Endothelial cell of umbilical vein (primary cell): ENCODE data around the gene TP53TG5. TPM values are rescaled to one million over a fixed set of nuclear protein-coding genes. Genes with fewer than 3 reads are reported as not detected.

Experiments
- BruUV-seq: library from RNA; stranded (reverse); fragments of 400-500 nt; replicated peaks from 2 replicates; lab custom pipeline; 2021; lab: Mats Ljungman, UMichigan
- CTCF ChIA-PET: fragments of 300-600, 350-600 bp; sonication (Branson Sonifier 250); formaldehyde crosslinking; loops from one replicate; lab custom pipeline; 2021; ENCODE audit warnings: antibody characterized with exemption, inconsistent platforms; lab: Charles Lee
- POLR2A ChIA-PET: fragments of 300-600, 350-600 bp; sonication (Branson Sonifier 250); formaldehyde crosslinking; loops from one replicate; lab custom pipeline; 2021; ENCODE audit warnings: antibody characterized with exemption, inconsistent platforms; lab: Charles Lee
- DNase-seq: peaks from one replicate; pipeline ENCODE4 v3.0.0-alpha.2; 2011; ENCODE audit warnings: low read depth, low spot score
- FAIRE-seq: peaks from 2 replicates; lab custom pipeline; 2011; peaks lifted over from hg19 to GRCh38; lab: Jason Lieb, UNC
- H2AFZ ChIP-seq: 2 replicates; pipeline ENCODE4 v1.6.0; 2012; ENCODE audit warnings: low read depth, low read length, control low read depth, inconsistent platforms
- H3K27ac ChIP-seq: 2 replicates; pipeline ENCODE4 v1.5.1; 2011; ENCODE audit warnings: low read depth, mild to moderate bottlenecking, control low read depth, low read length, moderate library complexity; ENCODE audit not compliant: insufficient read depth
- H3K27me3 ChIP-seq, 2 experiments: 2 replicates each; pipeline versions ENCODE4 v1.6.0 to v1.6.1; 2011; ENCODE audit warnings: low read length in 2 of 2, mixed read lengths in 1 of 2; ENCODE audit not compliant: control insufficient read depth in 2 of 2, insufficient read depth in 2 of 2
- H3K36me3 ChIP-seq, 2 experiments: 2 replicates in 1 of 2; 3 replicates in 1 of 2; pipeline ENCODE4 v1.5.1; 2011; ENCODE audit warnings: low read length in 2 of 2, mild to moderate bottlenecking in 1 of 2, moderate library complexity in 1 of 2; ENCODE audit not compliant: control insufficient read depth in 2 of 2, insufficient read depth in 2 of 2; ENCODE audit errors: extremely low read depth in 1 of 2
- H3K4me1 ChIP-seq: 3 replicates; pipeline ENCODE4 v1.5.1; 2011; ENCODE audit warnings: mild to moderate bottlenecking, low read length; ENCODE audit not compliant: control insufficient read depth, insufficient read depth; ENCODE audit errors: extremely low read depth
- H3K4me2 ChIP-seq: 2 replicates; pipeline ENCODE4 v1.6.1; 2011; ENCODE audit warnings: low read length, control low read depth, mixed read lengths; ENCODE audit not compliant: insufficient read depth
- H3K4me3 ChIP-seq, 3 experiments: fragments of 200-600 bp in 1 of 3; sonication (generic), shearing (Covaris generic) in 1 of 3; replicated peaks in 1 of 3; 2 replicates each; pipeline ENCODE4 v1.5.1; 2011 to 2016; ENCODE audit warnings: control low read depth in 3 of 3, low read length in 3 of 3, mild to moderate bottlenecking in 2 of 3, inconsistent platforms in 1 of 3, low read depth in 1 of 3, moderate library complexity in 1 of 3; ENCODE audit not compliant: insufficient read depth in 1 of 3
- H3K79me2 ChIP-seq: 2 replicates; pipeline ENCODE4 v1.6.0; 2012; ENCODE audit warnings: low read length, inconsistent platforms; ENCODE audit not compliant: control insufficient read depth, insufficient read depth
- H3K9ac ChIP-seq: replicated peaks from 2 replicates; pipeline ENCODE3; 2011; ENCODE audit warnings: low read length, control low read depth; ENCODE audit not compliant: insufficient read depth; ENCODE audit errors: extremely low read depth
- H3K9me1 ChIP-seq: replicated peaks from 3 replicates; pipeline ENCODE4 v1.6.0; 2011; ENCODE audit warnings: mild to moderate bottlenecking, low read length; ENCODE audit not compliant: control insufficient read depth, insufficient read depth; ENCODE audit errors: extremely low read depth
- H3K9me3 ChIP-seq: replicated peaks from 2 replicates; pipeline ENCODE4 v1.5.1; 2012; ENCODE audit warnings: low read length, inconsistent platforms; ENCODE audit not compliant: control insufficient read depth, insufficient read depth
- H4K20me1 ChIP-seq: replicated peaks from 2 replicates; pipeline ENCODE3; 2011; ENCODE audit warnings: mild to moderate bottlenecking, low read length; ENCODE audit not compliant: control insufficient read depth, insufficient read depth; ENCODE audit errors: extremely low read depth
- EZH2 ChIP-seq: IDR thresholded peaks from 2 replicates; pipeline ENCODE4 v1.6.1; 2012; ENCODE audit warnings: borderline replicate concordance, low read depth, mild to moderate bottlenecking, moderate library complexity, low read length, inconsistent platforms; ENCODE audit not compliant: severe bottlenecking
- GATA2 ChIP-seq: IDR thresholded peaks from 2 replicates; pipeline ENCODE4 v1.7.0; 2011; ENCODE audit warnings: low read depth, mild to moderate bottlenecking, moderate library complexity, mixed read lengths, low read length; ENCODE audit not compliant: insufficient read length, insufficient read depth
- JUN ChIP-seq: IDR thresholded peaks from 2 replicates; pipeline ENCODE4 v1.6.1; 2011; ENCODE audit warnings: borderline replicate concordance, low read depth; ENCODE audit not compliant: insufficient read length, insufficient read depth
- MYC ChIP-seq: IDR thresholded peaks from one replicate; pipeline ENCODE4 v1.6.1; 2011; ENCODE audit warnings: mild to moderate bottlenecking, low read depth, low read length
- POLR2AphosphoS5 ChIP-seq: IDR thresholded peaks from 2 replicates; pipeline ENCODE4 v1.6.1; 2012; ENCODE audit warnings: low read depth, mild to moderate bottlenecking, control low read depth, low read length, moderate library complexity; ENCODE audit not compliant: insufficient read depth
- dilution Hi-C: fragments of 300-500 bp; cut with MboI; formaldehyde crosslinking; loops from one replicate; pipeline ENCODE4 v1.15.0; 2019; ENCODE audit warnings: low sequenced_read_pairs; ENCODE audit not compliant: extremely low pct_ligation_motif_present
- intact Hi-C: fragments of 100-400 bp; cut with micrococcal nuclease; formaldehyde crosslinking; loops from one replicate; pipeline ENCODE4 v1.10.0; 2022
- polyA plus RNA-seq, 4 experiments: library from polyadenylated mRNA; depleted of rRNA in 3 of 4; stranded (reverse) in 3 of 4; unstranded in 1 of 4; fragments of >200 nt; gene quantifications; 2 replicates each; pipeline versions ENCODE4 v1.2.1 to v1.2.3, GENCODE V29; 2011 to 2012; ENCODE audit warnings: missing spikeins in 1 of 4
- total RNA-seq: library from RNA; stranded (reverse); gene quantifications from 2 replicates; pipeline ENCODE4 v1.2.3, GENCODE V29; 2021
- TF ChIP-seq, protein P1 (sequence below): IDR thresholded peaks from 2 replicates; pipeline ENCODE4 v1.6.1; 2011; ENCODE audit not compliant: insufficient read depth, insufficient read length
- TF ChIP-seq, protein P2 (sequence below), 2 donors: IDR thresholded peaks; 1 replicate in 1 of 2; 2 replicates in 1 of 2; pipeline ENCODE4 v1.5.1; 2011; ENCODE audit warnings: low read length in 2 of 2, mild to moderate bottlenecking in 2 of 2, moderate library complexity in 2 of 2, control low read depth in 1 of 2, inconsistent platforms in 1 of 2, low read depth in 1 of 2; ENCODE audit not compliant: insufficient read depth in 1 of 2; ENCODE audit errors: extremely low read depth in 1 of 2

The TP53TG5 gene
- total and polyA plus RNA-seq, 2 donors (not counting 3 experiments of a cell fraction or from before 2014, with no cell fraction given) = not detected

DNA sequence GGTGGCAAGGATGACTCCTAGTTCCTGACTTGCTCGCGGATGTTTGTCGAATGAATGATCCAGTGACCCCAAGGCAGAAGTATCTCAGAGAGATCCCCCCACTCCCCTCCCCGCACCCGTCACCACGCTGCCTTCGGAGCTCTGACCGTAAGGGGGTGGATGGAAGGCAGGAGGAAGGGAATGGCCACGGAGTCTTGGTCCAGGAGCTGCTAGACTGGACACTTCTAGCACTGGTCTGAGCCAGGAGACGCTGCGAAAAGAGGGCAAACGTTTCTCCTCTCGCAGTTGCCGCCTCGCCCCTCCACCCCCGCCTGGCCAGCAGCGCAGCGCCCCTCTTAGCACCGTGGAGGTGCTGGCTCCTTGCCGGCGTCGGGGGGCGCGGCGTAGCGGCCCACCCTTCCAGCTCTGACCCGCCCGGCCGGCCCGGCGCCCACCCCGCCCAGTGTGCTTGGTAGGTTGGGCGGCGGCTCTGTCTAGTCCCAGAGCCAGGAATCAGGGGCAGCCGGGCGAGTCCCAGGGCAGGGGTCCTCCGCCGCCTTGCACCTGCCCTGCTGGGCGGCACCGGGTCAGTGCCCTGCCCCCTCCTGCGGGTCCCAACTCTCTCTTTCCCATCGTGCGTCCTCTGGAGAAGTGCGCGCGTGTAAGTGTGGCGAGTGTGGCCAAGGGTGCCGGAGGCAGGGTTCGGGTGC lies 27.6 kb upstream of the TP53TG5 start:
- FAIRE-seq (peak; percentile 31), DNase-seq (peak; percentile 7)
- POLR2A ChIA-PET = no interaction called here
- no peak overlapping the region for H3K27ac ChIP-seq
- no peaks in the 10 kb centered on the region for H3K9me3 ChIP-seq
- H3K9me1 ChIP-seq = no peaks in the 10 kb centered on the region
- peaks cover 3% of the 10 kb centered on the region for H3K4me1 ChIP-seq
- peaks cover 0 to 3% of the 10 kb centered on the region in 2 experiments for H3K36me3 ChIP-seq
- H3K4me3 ChIP-seq = peak overlapping the region; percentile 7 to 85 (median 36)
- peak overlapping the region; percentile 83 for H2AFZ ChIP-seq
- peak overlapping the region; percentile 74 for H3K4me2 ChIP-seq
- intact Hi-C loops (loop anchor here (1.0 kb wide), 1 partner anchor 11 kb away; the partner anchor contains the start of gene PIGT), dilution Hi-C loops (no loop called here)
- H3K79me2 ChIP-seq = no peaks in the 10 kb centered on the region
- H3K27me3 ChIP-seq = peaks cover 6% of the 10 kb centered on the region in 2 experiments
- peak overlapping the region; percentile 39 for H3K9ac ChIP-seq
- no peaks in the 10 kb centered on the region for H4K20me1 ChIP-seq
- no TSS peak for BruUV-seq
- peak; percentile 65 for TF ChIP-seq EZH2
- no peak for TF ChIP-seq JUN
- CTCF ChIA-PET = interaction anchor here (1.3 to 3.6 kb wide), 3 partner anchors 10 to 33 kb away, joined by 3 to 32 read pairs (median 7); partner anchors contain the start of gene PIGT

- no peaks in the 10 kb centered on the region for H4K20me1 ChIP-seq
- no peak overlapping the region for H3K4me2 ChIP-seq
- H3K27me3 ChIP-seq = peaks cover 6% of the 10 kb centered on the region in 2 experiments
- FAIRE-seq (no peak), DNase-seq (no peak)
- intact Hi-C loops (no loop called here), dilution Hi-C loops (no loop called here)
- H3K9me1 ChIP-seq = no peaks in the 10 kb centered on the region
- H3K36me3 ChIP-seq = no peaks in the 10 kb centered on the region
- no peaks in the 10 kb centered on the region for H3K79me2 ChIP-seq
- CTCF ChIA-PET = interaction anchor here (1.2 to 2.7 kb wide), 4 partner anchors 11 to 93 kb away, joined by 3 to 11 read pairs (median 4); partner anchors contain the start of gene PIGT
- TF ChIP-seq GATA2 (no peak), POLR2AphosphoS5 (no peak), EZH2 (no peak), MYC (no peak), JUN (no peak)
- TF ChIP-seq, protein P1, sequence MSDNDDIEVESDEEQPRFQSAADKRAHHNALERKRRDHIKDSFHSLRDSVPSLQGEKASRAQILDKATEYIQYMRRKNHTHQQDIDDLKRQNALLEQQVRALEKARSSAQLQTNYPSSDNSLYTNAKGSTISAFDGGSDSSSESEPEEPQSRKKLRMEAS = no peak
- TF ChIP-seq, protein P2, sequence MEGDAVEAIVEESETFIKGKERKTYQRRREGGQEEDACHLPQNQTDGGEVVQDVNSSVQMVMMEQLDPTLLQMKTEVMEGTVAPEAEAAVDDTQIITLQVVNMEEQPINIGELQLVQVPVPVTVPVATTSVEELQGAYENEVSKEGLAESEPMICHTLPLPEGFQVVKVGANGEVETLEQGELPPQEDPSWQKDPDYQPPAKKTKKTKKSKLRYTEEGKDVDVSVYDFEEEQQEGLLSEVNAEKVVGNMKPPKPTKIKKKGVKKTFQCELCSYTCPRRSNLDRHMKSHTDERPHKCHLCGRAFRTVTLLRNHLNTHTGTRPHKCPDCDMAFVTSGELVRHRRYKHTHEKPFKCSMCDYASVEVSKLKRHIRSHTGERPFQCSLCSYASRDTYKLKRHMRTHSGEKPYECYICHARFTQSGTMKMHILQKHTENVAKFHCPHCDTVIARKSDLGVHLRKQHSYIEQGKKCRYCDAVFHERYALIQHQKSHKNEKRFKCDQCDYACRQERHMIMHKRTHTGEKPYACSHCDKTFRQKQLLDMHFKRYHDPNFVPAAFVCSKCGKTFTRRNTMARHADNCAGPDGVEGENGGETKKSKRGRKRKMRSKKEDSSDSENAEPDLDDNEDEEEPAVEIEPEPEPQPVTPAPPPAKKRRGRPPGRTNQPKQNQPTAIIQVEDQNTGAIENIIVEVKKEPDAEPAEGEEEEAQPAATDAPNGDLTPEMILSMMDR (IDR thresholded peaks at IDR 0.05; ENCODE audit: extremely low read depth in 1 of 2, insufficient read depth in 1 of 2, low read depth in 1 of 2, low read length in 2 of 2) = no peak
- H3K27ac ChIP-seq = no peak overlapping the region
- no peaks in the 10 kb centered on the region for H3K9me3 ChIP-seq
- H3K4me1 ChIP-seq = peaks cover 3% of the 10 kb centered on the region
- no peak overlapping the region for H3K4me3 ChIP-seq
- POLR2A ChIA-PET = no interaction called here
- no peak overlapping the region for H2AFZ ChIP-seq
- no peak overlapping the region for H3K9ac ChIP-seq
- no TSS peak for BruUV-seq
Observed at GRCh38 chr20:45404438-45404837, 26.3 kb upstream of the TP53TG5 start.
